Small intestine (tissue), 7 donors: ENCODE data around the gene MCF2L2. TPM values are rescaled to one million over a fixed set of nuclear protein-coding genes. Genes with fewer than 3 reads are reported as not detected.
A peak's percentile ranks its signal among the peaks of the same experiment; 100 is the strongest.

ENCODE experiments used
- DNase-seq, 2 donors: peaks; one replicate each; pipeline versions ENCODE4 v3.0.0 to v3.0.0-alpha.2; 2013
- FAIRE-seq: peaks from 2 replicates; lab custom pipeline; 2012; peaks lifted over from hg19 to GRCh38; lab: Jason Lieb, UNC
- H3K27ac ChIP-seq, 3 donors: one replicate each; pipeline ENCODE4 v1.5.1; 2013; ENCODE audit warnings: low read length in 2 of 3, mild to moderate bottlenecking in 2 of 3, control low read depth in 1 of 3, inconsistent platforms in 1 of 3, low read depth in 1 of 3, moderate library complexity in 1 of 3
- H3K27me3 ChIP-seq, 3 donors: one replicate each; pipeline ENCODE4 v1.6.1; 2013; ENCODE audit warnings: low read length in 3 of 3, inconsistent platforms in 1 of 3; ENCODE audit not compliant: control insufficient read depth in 3 of 3, insufficient read depth in 3 of 3
- H3K36me3 ChIP-seq, 3 donors: one replicate each; pipeline ENCODE4 v1.6.1; 2013; ENCODE audit warnings: low read length in 3 of 3, inconsistent platforms in 1 of 3, low read depth in 1 of 3, mild to moderate bottlenecking in 1 of 3, moderate library complexity in 1 of 3; ENCODE audit not compliant: control insufficient read depth in 3 of 3, insufficient read depth in 2 of 3
- H3K4me1 ChIP-seq, 3 donors: one replicate each; pipeline ENCODE4 v1.6.1; 2013; ENCODE audit warnings: low read length in 2 of 3, inconsistent platforms in 1 of 3, low read depth in 1 of 3, mild to moderate bottlenecking in 1 of 3, moderate library complexity in 1 of 3; ENCODE audit not compliant: control insufficient read depth in 3 of 3, insufficient read depth in 2 of 3
- H3K4me3 ChIP-seq, 3 donors: one replicate each; pipeline ENCODE4 v1.5.1; 2013; ENCODE audit warnings: low read length in 3 of 3, control low read depth in 1 of 3, inconsistent platforms in 1 of 3, low read depth in 1 of 3, mild to moderate bottlenecking in 1 of 3, moderate library complexity in 1 of 3
- H3K9me3 ChIP-seq, 2 donors: one replicate each; pipeline ENCODE4 v1.6.1; 2013; ENCODE audit warnings: low read depth in 1 of 2, low read length in 1 of 2; ENCODE audit not compliant: control insufficient read depth in 2 of 2, insufficient read depth in 1 of 2
- WGBS, 3 donors: extraction: QIAGEN DNeasy Blood & Tissue Kit; methylation state at CpG; one replicate each; pipeline ENCODE4 v1.1.7; 2013; 5-methylcytosine and 5-hydroxymethylcytosine counted together
- polyA plus RNA-seq, 4 donors: library from polyadenylated mRNA; stranded (reverse) in 3 of 4; unstranded in 1 of 4; fragments of 200-250 nt in 3 of 4; fragments of 120-200 nt in 1 of 4; gene quantifications; one replicate each; pipeline versions ENCODE4 v1.2.1 to v1.2.3, GENCODE V29; 2013
- donor health status: healthy with polysubstance abuse.
- donor health status: control.
- donor health status: control.
- donor health status: Bipolar disorder and iron deficiency.
- donor health status: healthy.

Gene MCF2L2
- polyA plus RNA-seq, 4 donors: 1.1 to 1.3 (median 1.2) TPM; not detected in 1

DNA sequence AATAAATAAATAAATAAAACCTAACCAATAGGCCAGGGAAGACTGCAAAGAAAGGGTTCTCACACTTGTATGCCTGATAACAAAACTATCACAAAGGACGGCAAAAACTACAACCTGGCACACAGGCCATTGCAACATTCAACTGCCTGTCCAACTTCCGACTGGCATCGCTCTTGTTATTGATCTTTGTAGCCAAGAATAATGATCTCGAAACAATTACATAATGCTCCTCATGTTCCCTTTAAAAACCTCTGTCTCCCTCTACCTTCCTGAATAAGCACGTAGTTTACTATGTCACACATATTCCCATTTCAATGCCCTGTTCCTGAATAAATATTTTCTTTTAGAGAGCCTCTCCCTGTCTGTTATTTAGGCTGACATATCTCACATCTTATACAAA is 101.1 kb downstream of the MCF2L2 start:
- no peak for FAIRE-seq
- H3K4me3 ChIP-seq: no peak overlapping the region
- H3K27ac ChIP-seq: no peak overlapping the region
- 18 to 66% (median 31%) methylated on average over 5 of the region's 5 CpGs for WGBS, 3 donors
- DNase-seq: peak in 1 of 2 donors; percentile 64
- no peaks in the 10 kb centered on the region for H3K36me3 ChIP-seq
- no peaks in the 10 kb centered on the region for H3K27me3 ChIP-seq
- no peaks in the 10 kb centered on the region for H3K9me3 ChIP-seq
- H3K4me1 ChIP-seq: no peaks in the 10 kb centered on the region

DNA sequence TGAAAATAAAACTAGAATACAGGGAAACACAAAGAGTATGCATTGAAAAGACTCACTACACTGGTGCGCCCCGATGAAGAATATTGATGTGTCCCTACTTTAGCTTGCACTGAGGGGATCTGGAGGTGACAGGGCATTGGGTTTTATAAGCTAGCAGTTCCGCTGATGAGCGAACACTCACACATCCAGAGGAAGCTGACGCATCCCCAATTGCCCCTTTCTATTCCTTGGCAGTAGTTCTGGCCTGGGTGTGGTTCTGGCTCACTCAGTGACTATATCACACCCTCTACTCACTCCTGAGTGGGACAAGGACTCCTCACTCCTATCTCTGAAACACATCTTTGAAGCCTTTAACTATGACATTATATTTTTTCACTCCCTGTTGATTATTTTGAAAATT is 104.3 kb downstream of the MCF2L2 start:
- Histone ChIP-seq H3K4me1 (peaks cover 0 to 4% (median 0%) of the 10 kb centered on the region in 3 donors), H3K9me3 (no peaks in the 10 kb centered on the region), H3K27me3 (no peaks in the 10 kb centered on the region), H3K36me3 (no peaks in the 10 kb centered on the region), H3K27ac (no peak overlapping the region), H3K4me3 (no peak overlapping the region)
- FAIRE-seq: no peak
- DNase-seq: no peak
- WGBS, 3 donors: 83 to 94% (median 86%) methylated on average over 5 of the region's 5 CpGs

- H3K4me1 ChIP-seq: peaks cover 0 to 15% (median 4%) of the 10 kb centered on the region in 3 donors
- H3K27me3 ChIP-seq: no peaks in the 10 kb centered on the region
- peak in 1 of 2 donors; percentile 26 for DNase-seq
- no peak overlapping the region for H3K27ac ChIP-seq
- no peak for FAIRE-seq
- no peaks in the 10 kb centered on the region for H3K9me3 ChIP-seq
- H3K36me3 ChIP-seq: no peaks in the 10 kb centered on the region
- no peak overlapping the region for H3K4me3 ChIP-seq
Observed at GRCh38 chr3:183319371-183319770, 109.0 kb downstream of the MCF2L2 start.

GRCh38 chr3:183318877-183319276 is 109.5 kb downstream of the MCF2L2 start:
- no peaks in the 10 kb centered on the region for H3K27me3 ChIP-seq
- H3K36me3 ChIP-seq: no peaks in the 10 kb centered on the region
- peaks cover 0 to 15% (median 4%) of the 10 kb centered on the region in 3 donors for H3K4me1 ChIP-seq
- H3K4me3 ChIP-seq: no peak overlapping the region
- no peak for DNase-seq
- WGBS, 3 donors: 81 to 95% (median 89%) methylated on average over 5 of the region's 5 CpGs
- no peak for FAIRE-seq
- H3K27ac ChIP-seq: no peak overlapping the region
- no peaks in the 10 kb centered on the region for H3K9me3 ChIP-seq

DNA sequence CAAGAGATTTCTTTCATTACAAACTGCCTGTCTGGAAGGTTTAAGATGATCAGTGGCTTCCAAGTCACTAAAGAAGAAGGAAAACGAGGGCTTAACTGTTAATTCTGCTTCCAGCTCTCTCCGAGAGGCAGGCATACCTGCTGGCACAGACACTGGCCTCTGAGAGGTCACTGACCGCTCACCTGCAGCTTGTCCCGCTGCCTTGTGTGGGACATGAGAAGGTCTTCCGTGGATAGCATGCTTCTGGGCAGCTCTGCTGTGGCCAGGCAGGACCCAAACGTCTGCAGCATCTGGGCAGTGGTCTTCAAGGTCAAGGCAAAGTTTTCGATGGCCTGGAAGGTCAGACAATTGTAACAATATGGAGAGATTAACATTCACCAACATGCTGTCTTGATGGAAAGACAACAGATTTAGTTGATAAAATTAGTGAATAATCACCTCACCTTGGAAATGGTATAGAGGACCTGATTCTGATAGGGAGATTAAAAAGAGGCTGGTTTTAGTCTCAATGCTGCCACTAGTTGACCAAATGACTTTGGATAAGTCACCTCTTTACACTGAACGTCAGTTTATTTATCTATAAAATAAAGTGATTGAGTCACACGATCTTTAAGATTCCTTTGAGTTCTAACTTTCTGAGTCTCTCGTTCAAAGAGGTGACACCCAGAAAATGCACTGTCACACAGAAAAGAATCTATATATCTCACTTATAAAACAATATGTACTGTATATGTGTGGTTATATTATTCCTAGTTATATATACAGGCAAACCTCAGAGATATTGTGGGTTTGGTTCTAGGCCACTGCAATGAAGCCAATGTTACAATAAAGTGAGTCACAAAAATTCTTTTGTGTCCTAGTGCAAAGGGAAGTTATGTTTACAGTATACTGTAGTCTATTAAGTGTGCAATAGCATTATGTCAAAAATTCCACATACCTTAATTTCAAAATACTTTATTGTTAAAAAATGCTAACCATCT is 110.2 kb downstream of the MCF2L2 start:
- Histone ChIP-seq H3K27ac (no peak overlapping the region), H3K4me1 (peaks cover 0 to 15% (median 4%) of the 10 kb centered on the region in 3 donors), H3K27me3 (no peaks in the 10 kb centered on the region), H3K9me3 (no peaks in the 10 kb centered on the region), H3K36me3 (no peaks in the 10 kb centered on the region), H3K4me3 (no peak overlapping the region)
- DNase-seq (no peak), FAIRE-seq (no peak)
- 83 to 87% (median 85%) methylated on average over 10 of the region's 10 CpGs for WGBS, 3 donors

- Histone ChIP-seq H3K27ac (no peak overlapping the region), H3K4me1 (peaks cover 0 to 15% (median 4%) of the 10 kb centered on the region in 3 donors), H3K36me3 (no peaks in the 10 kb centered on the region), H3K27me3 (no peaks in the 10 kb centered on the region), H3K9me3 (no peaks in the 10 kb centered on the region), H3K4me3 (no peak overlapping the region)
- FAIRE-seq (no peak), DNase-seq (no peak)
- 92 to 93% (median 92%) methylated on average over 8 of the region's 8 CpGs for WGBS, 3 donors
Observed at GRCh38 chr3:183317271-183317670, 111.1 kb downstream of the MCF2L2 start.

GRCh38 chr3:183315739-183316138 is 112.7 kb downstream of the MCF2L2 start:
- no peak for FAIRE-seq
- Histone ChIP-seq H3K36me3 (no peaks in the 10 kb centered on the region), H3K9me3 (no peaks in the 10 kb centered on the region), H3K4me1 (peaks cover 0 to 15% (median 4%) of the 10 kb centered on the region in 3 donors), H3K27me3 (no peaks in the 10 kb centered on the region), H3K4me3 (no peak overlapping the region), H3K27ac (peak overlapping the region in 2 of 3 donors; percentile 82 to 83)
- WGBS, 3 donors: 27 to 69% (median 54%) methylated on average over 8 of the region's 8 CpGs
- peak; percentile 61 to 90 for DNase-seq

DNA sequence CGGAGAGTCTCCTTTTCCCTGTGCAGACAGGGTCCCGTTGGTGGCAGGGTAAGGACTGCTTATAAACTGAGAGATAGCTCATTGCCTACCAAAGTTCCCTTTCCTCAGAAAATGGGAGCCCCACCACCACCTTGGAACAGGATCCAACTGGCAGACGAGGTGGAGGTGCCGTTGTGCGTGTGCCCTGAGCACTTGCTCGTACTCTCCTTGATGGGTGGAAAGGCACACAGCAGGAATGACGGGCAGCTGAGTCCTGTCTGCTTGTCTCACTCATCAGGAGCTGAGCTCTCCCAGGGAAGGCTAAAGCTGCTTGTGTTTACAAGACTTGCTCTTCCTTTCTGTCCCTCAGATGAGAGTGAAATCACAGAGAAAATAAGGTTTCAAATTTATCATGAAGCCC is 114.7 kb downstream of the MCF2L2 start:
- H3K27ac ChIP-seq: no peak overlapping the region
- 67 to 87% (median 86%) methylated on average over 7 of the region's 7 CpGs for WGBS, 3 donors

More for the DNA sequence above, 114.7 kb downstream of the MCF2L2 start:
- peaks cover 4 to 24% (median 5%) of the 10 kb centered on the region in 3 donors for H3K4me1 ChIP-seq
- no peak for DNase-seq
- H3K36me3 ChIP-seq: no peaks in the 10 kb centered on the region
- H3K9me3 ChIP-seq: no peaks in the 10 kb centered on the region
- no peak overlapping the region for H3K4me3 ChIP-seq
- FAIRE-seq: no peak
- no peaks in the 10 kb centered on the region for H3K27me3 ChIP-seq
